Naive thymus-derived CD8-positive, alpha-beta T cell (primary cell): ENCODE results near the gene SLC25A21. TPM values are rescaled to one million over a fixed set of nuclear protein-coding genes. Genes with fewer than 3 reads are reported as not detected.
"Not testable (repeated sequence)": the region's sequence is repeated elsewhere in the genome, so short reads cannot be mapped to it uniquely, and the experiment has no call there.

Source experiments
- ATAC-seq, 2 donors: fragments of 150-1000 bp; cut with Tn5 transposase in 1 of 2; sonication (Bioruptor Pico), chemical (Tn5 transposase) in 1 of 2; 1 replicate in 1 of 2; 2 replicates in 1 of 2; pipeline ENCODE4 v1.10.0; 2021; ENCODE audit warnings: mild to moderate bottlenecking in 2 of 2, moderate library complexity in 2 of 2
- POLR2A ChIA-PET: fragments of 350-600 bp; sonication (Branson Sonifier 250); formaldehyde crosslinking; loops from one replicate; lab custom pipeline; 2021; ENCODE audit warnings: antibody characterized with exemption; lab: Charles Lee
- DNase-seq, 10 donors: peaks; one replicate each; pipeline versions ENCODE4 v3.0.0 to v3.0.0-alpha.2; 2020 to 2022
- H3K27ac Mint-ChIP-seq, 10 donors: one replicate each; pipeline ENCODE4 v1.8.0; 2020 to 2022; ENCODE audit warnings: mild to moderate bottlenecking in 10 of 10, mixed read lengths in 10 of 10, moderate library complexity in 4 of 10, inconsistent platforms in 1 of 10
- H3K27me3 Mint-ChIP-seq, 5 donors: one replicate each; pipeline ENCODE4 v1.8.0; 2021 to 2022; ENCODE audit warnings: mixed read lengths in 5 of 5
- H3K36me3 Mint-ChIP-seq, 3 donors: one replicate each; pipeline ENCODE4 v1.8.0; 2020 to 2022; ENCODE audit warnings: mixed read lengths in 3 of 3, mild to moderate bottlenecking in 2 of 3, inconsistent platforms in 1 of 3
- H3K4me1 Mint-ChIP-seq, 4 donors: one replicate each; pipeline ENCODE4 v1.8.0; 2021 to 2022; ENCODE audit warnings: mixed read lengths in 4 of 4
- H3K4me3 Mint-ChIP-seq, 10 donors: one replicate each; pipeline ENCODE4 v1.8.0; 2020 to 2022; ENCODE audit warnings: mild to moderate bottlenecking in 10 of 10, mixed read lengths in 10 of 10, moderate library complexity in 6 of 10, inconsistent platforms in 1 of 10
- H3K9me3 Mint-ChIP-seq, 9 donors: one replicate each; pipeline ENCODE4 v1.8.0; 2020 to 2022; ENCODE audit warnings: mixed read lengths in 9 of 9, mild to moderate bottlenecking in 3 of 9, inconsistent platforms in 1 of 9, moderate library complexity in 1 of 9
- polyA plus RNA-seq, 3 donors: library from polyadenylated mRNA; unstranded; fragments of 300-500 nt; fragmentation: Illumina TruSeq; gene quantifications; one replicate each; pipeline ENCODE4 v1.2.3, GENCODE V29; 2021
- total RNA-seq, 8 experiments: library from RNA in 2 of 8; stranded (reverse) in 2 of 8; gene quantifications; one replicate each; pipeline ENCODE4 v1.2.3 and lab custom pipeline; 2021 to 2026

SLC25A21 gene
- total and polyA plus RNA-seq, 5 experiments from 2014 or later = not detected

GRCh38 chr14:36869125-36869524 is 303.3 kb downstream of the SLC25A21 start:
- DNase-seq (no peak), ATAC-seq (no peak)
- POLR2A ChIA-PET = no interaction called here
- Mint-ChIP-seq H3K27me3 (peaks cover 0 to 8% (median 0%) of the 10 kb centered on the region in 5 donors), H3K4me1 (no peaks in the 10 kb centered on the region), H3K27ac (no peak overlapping the region), H3K4me3 (no peak overlapping the region), H3K9me3 (peaks cover 0 to 9% (median 2%) of the 10 kb centered on the region in 9 donors), H3K36me3 (no peaks in the 10 kb centered on the region)

- Mint-ChIP-seq H3K36me3 (no peaks in the 10 kb centered on the region), H3K9me3 (peaks cover 0 to 14% (median 2%) of the 10 kb centered on the region in 9 donors), H3K4me1 (no peaks in the 10 kb centered on the region), H3K4me3 (no peak overlapping the region), H3K27ac (no peak overlapping the region), H3K27me3 (peaks cover 0 to 14% (median under 1%) of the 10 kb centered on the region in 5 donors)
- ATAC-seq (no peak), DNase-seq (no peak)
- POLR2A ChIA-PET = no interaction called here
Observed at GRCh38 chr14:36866867-36867266, 305.5 kb downstream of the SLC25A21 start.

- POLR2A ChIA-PET = no interaction called here
- no peak for ATAC-seq
- Mint-ChIP-seq H3K4me1 (no peaks in the 10 kb centered on the region), H3K27me3 (peaks cover 0 to 14% (median 2%) of the 10 kb centered on the region in 5 donors), H3K27ac (no peak overlapping the region), H3K4me3 (no peak overlapping the region), H3K9me3 (peaks cover 0 to 23% (median 4%) of the 10 kb centered on the region in 9 donors), H3K36me3 (no peaks in the 10 kb centered on the region)
- no peak for DNase-seq
Observed at GRCh38 chr14:36863271-36863670, 309.1 kb downstream of the SLC25A21 start.

- H3K27ac Mint-ChIP-seq, DNase-seq, POLR2A ChIA-PET, H3K4me1 Mint-ChIP-seq, H3K4me3 Mint-ChIP-seq, ATAC-seq, H3K36me3 Mint-ChIP-seq: not testable (repeated sequence)
- Mint-ChIP-seq H3K27me3 (peaks cover 0 to 14% (median 4%) of the 10 kb centered on the region in 5 donors), H3K9me3 (peaks cover 0 to 23% (median 4%) of the 10 kb centered on the region in 9 donors)
Observed at GRCh38 chr14:36862237-36862636, 310.2 kb downstream of the SLC25A21 start.

GRCh38 chr14:36860831-36861230 is 311.6 kb downstream of the SLC25A21 start:
- H3K27ac Mint-ChIP-seq = no peak overlapping the region
- POLR2A ChIA-PET = no interaction called here

GRCh38 chr14:36859119-36859518 is 313.3 kb downstream of the SLC25A21 start:
- no peak for DNase-seq
- no peak for ATAC-seq
- no peak overlapping the region for H3K4me3 Mint-ChIP-seq
- POLR2A ChIA-PET = no interaction called here
- no peaks in the 10 kb centered on the region for H3K4me1 Mint-ChIP-seq
- H3K27me3 Mint-ChIP-seq = peaks cover 0 to 29% (median 7%) of the 10 kb centered on the region in 5 donors
- no peak overlapping the region for H3K27ac Mint-ChIP-seq
- H3K36me3 Mint-ChIP-seq = no peaks in the 10 kb centered on the region
- peaks cover 0 to 23% (median 6%) of the 10 kb centered on the region in 9 donors for H3K9me3 Mint-ChIP-seq

More at GRCh38 chr14:36860831-36861230, 311.6 kb downstream of the SLC25A21 start:
- Mint-ChIP-seq H3K9me3 (peaks cover 0 to 23% (median 2%) of the 10 kb centered on the region in 9 donors), H3K4me1 (no peaks in the 10 kb centered on the region), H3K4me3 (no peak overlapping the region), H3K36me3 (no peaks in the 10 kb centered on the region), H3K27me3 (peaks cover 0 to 16% (median 7%) of the 10 kb centered on the region in 5 donors)
- no peak for DNase-seq
- no peak for ATAC-seq

- Mint-ChIP-seq H3K4me3 (no peak overlapping the region), H3K4me1 (no peaks in the 10 kb centered on the region), H3K27ac (no peak overlapping the region), H3K36me3 (no peaks in the 10 kb centered on the region), H3K9me3 (peaks cover 0 to 12% (median 6%) of the 10 kb centered on the region in 9 donors), H3K27me3 (peaks cover 0 to 30% (median 7%) of the 10 kb centered on the region in 5 donors)
- no peak for ATAC-seq
- POLR2A ChIA-PET = no interaction called here
- DNase-seq = no peak
Observed at GRCh38 chr14:36857842-36858445, 314.5 kb downstream of the SLC25A21 start.

- no peak overlapping the region for H3K4me3 Mint-ChIP-seq
- peaks cover 0 to 10% (median 6%) of the 10 kb centered on the region in 9 donors for H3K9me3 Mint-ChIP-seq
- DNase-seq (no peak), ATAC-seq (no peak)
- no peaks in the 10 kb centered on the region for H3K36me3 Mint-ChIP-seq
- peaks cover 0 to 30% (median 7%) of the 10 kb centered on the region in 5 donors for H3K27me3 Mint-ChIP-seq
- POLR2A ChIA-PET = no interaction called here
- no peak overlapping the region for H3K27ac Mint-ChIP-seq
- H3K4me1 Mint-ChIP-seq = no peaks in the 10 kb centered on the region
Observed at GRCh38 chr14:36857136-36857535, 315.3 kb downstream of the SLC25A21 start.

GRCh38 chr14:36856095-36856878 is 316.1 kb downstream of the SLC25A21 start:
- no peaks in the 10 kb centered on the region for H3K36me3 Mint-ChIP-seq
- POLR2A ChIA-PET = no interaction called here
- peaks cover 0 to 10% (median 2%) of the 10 kb centered on the region in 9 donors for H3K9me3 Mint-ChIP-seq
- no peaks in the 10 kb centered on the region for H3K4me1 Mint-ChIP-seq
- H3K27me3 Mint-ChIP-seq = peaks cover 0 to 30% (median 5%) of the 10 kb centered on the region in 5 donors
- H3K4me3 Mint-ChIP-seq = no peak overlapping the region
- ATAC-seq (no peak), DNase-seq (no peak)
- no peak overlapping the region for H3K27ac Mint-ChIP-seq

GRCh38 chr14:36855396-36855795 is 317.0 kb downstream of the SLC25A21 start:
- Mint-ChIP-seq H3K36me3 (no peaks in the 10 kb centered on the region), H3K4me1 (no peaks in the 10 kb centered on the region), H3K27ac (no peak overlapping the region), H3K9me3 (peaks cover 0 to 10% (median 2%) of the 10 kb centered on the region in 9 donors), H3K27me3 (peaks cover 0 to 30% (median 5%) of the 10 kb centered on the region in 5 donors), H3K4me3 (no peak overlapping the region)
- ATAC-seq (no peak), DNase-seq (no peak)
- POLR2A ChIA-PET = no interaction called here

GRCh38 chr14:36852981-36853691 is 319.3 kb downstream of the SLC25A21 start:
- Mint-ChIP-seq H3K9me3 (peaks cover 0 to 10% (median 2%) of the 10 kb centered on the region in 9 donors), H3K27ac (no peak overlapping the region), H3K36me3 (no peaks in the 10 kb centered on the region), H3K27me3 (peaks cover 0 to 30% (median 4%) of the 10 kb centered on the region in 5 donors), H3K4me1 (no peaks in the 10 kb centered on the region), H3K4me3 (no peak overlapping the region)
- ATAC-seq (no peak), DNase-seq (no peak)
- POLR2A ChIA-PET = no interaction called here

- H3K27ac Mint-ChIP-seq = no peak overlapping the region
- POLR2A ChIA-PET = no interaction called here
- H3K27me3 Mint-ChIP-seq = peaks cover 0 to 9% (median 0%) of the 10 kb centered on the region in 5 donors
- H3K9me3 Mint-ChIP-seq = peaks cover 0 to 4% (median 0%) of the 10 kb centered on the region in 9 donors
- DNase-seq (no peak), ATAC-seq (no peak)
- peaks cover 0 to 2% (median 0%) of the 10 kb centered on the region in 4 donors for H3K4me1 Mint-ChIP-seq
- H3K4me3 Mint-ChIP-seq = no peak overlapping the region
- no peaks in the 10 kb centered on the region for H3K36me3 Mint-ChIP-seq
Observed at GRCh38 chr14:36848213-36848612, 324.2 kb downstream of the SLC25A21 start.
